Brain pericyte (primary cell): ENCODE results near the gene IMMT.

Source experiments
- DNase-seq: peaks from one replicate; pipeline ENCODE4 v3.0.0-alpha.2; 2012; ENCODE audit warnings: low read depth, low spot score

Gene IMMT

DNA sequence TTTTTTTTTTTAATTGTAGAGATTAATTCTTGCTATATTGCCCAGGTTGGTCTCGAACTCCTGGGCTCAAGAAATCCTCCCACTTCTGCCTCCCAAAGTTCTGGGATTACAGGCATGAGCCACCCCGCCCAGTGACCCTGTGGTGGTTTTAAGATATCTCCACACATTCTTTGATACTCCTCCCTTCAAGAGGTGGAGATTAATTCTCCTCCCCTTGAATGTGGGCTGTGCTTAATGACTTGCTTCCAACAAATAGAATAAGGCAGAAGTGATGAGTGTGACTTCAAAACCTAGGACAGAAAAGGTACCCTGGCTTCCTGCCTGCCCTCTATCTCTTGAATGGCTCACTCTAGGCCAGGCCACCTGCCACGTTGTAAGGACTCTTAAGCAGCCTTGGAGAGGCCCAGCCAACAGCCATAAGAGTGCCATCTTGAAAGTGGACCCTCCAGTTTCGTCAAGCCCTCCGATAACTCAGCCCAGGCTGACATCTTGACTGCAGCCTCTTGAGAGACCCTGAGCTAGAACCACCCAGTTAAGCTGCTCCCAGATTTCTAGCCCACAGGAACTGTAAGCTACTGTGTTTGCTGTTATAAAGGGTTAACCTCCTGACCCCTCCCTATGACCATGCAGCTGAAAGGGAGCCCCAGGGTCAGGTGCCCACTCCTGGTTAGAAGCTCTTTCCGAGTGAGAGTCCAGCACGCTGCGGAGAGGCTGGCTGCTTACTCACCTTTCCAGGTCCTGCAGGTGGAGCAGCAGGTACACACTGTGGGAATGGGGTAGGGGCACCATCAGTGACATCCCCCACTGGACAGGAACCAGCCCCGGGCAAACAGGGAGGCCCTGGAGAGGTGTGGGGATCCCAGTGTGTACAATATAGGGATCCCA lies 31.6 kb upstream of the IMMT start:
- DNase-seq = no peak

DNA sequence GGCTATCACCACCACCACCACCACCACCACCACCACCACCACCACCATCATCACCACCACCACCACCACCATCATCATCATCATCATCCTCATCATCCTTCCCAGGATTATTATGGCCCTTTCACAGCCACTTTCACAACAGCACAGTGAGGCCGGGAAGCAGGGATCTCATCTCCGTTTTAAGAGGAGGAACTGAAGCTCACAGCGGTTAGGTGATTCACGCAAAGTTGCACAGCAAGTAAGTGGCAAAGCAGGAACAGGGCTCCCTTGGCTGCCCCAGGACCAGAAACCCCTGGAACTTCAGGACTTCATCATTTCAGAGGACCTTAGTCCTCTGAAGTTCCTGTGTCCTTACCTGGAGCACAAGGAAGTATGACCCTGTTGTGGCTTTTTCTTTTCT lies 30.8 kb upstream of the IMMT start:
- DNase-seq = no peak

DNA sequence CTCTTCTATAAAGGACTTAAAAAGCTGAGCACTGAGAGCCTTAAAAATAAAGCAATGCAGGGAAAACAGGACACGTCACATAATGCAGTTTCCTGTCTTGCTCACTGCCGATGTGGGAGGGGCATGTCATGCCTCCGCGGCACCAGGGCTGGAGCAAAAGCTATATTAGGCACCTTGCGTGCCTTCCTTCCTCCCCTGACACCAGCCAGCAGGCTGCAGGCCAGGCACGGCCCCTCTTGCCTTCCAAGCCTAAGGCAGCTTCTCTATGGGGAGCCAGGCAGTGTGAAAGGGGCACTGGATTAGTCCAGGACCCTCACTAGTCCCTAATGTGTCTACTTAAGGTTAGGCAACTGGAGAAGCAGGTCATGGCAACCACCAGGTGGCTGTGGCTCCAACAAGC lies 30.3 kb upstream of the IMMT start:
- no peak for DNase-seq

DNA sequence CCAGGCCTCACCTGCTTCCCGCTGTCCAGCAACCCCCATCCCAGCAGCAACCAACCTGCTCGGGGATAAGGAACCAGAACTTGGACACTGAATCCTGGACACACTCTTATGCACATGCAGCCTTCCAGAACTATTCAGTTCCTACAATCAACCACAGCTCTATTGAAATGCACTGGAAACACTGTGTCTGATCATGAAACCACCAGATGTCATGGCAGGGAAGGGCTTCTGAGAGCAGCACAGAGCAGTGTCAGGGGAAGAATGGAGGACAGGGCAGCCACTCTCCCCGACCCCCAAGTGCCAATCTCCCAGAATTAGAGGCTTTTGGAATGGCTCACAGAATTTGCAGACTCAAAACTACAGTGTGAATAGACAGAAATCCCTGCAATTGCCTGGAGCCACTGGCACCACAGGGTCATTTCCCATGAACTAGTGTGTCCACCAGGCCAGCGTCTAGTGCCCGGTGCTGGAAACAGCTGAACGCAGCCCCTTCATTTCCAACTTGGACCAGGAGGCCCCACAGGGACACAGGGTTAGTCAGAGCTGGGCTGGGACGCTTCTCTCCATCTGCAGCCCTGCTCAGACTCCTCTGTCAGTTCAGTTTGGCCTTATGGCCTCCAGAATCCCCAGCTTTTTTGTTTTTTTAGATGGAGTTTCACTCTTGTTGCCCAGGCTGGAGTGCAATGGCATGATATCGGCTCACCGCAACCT lies 29.5 kb upstream of the IMMT start:
- no peak for DNase-seq

DNA sequence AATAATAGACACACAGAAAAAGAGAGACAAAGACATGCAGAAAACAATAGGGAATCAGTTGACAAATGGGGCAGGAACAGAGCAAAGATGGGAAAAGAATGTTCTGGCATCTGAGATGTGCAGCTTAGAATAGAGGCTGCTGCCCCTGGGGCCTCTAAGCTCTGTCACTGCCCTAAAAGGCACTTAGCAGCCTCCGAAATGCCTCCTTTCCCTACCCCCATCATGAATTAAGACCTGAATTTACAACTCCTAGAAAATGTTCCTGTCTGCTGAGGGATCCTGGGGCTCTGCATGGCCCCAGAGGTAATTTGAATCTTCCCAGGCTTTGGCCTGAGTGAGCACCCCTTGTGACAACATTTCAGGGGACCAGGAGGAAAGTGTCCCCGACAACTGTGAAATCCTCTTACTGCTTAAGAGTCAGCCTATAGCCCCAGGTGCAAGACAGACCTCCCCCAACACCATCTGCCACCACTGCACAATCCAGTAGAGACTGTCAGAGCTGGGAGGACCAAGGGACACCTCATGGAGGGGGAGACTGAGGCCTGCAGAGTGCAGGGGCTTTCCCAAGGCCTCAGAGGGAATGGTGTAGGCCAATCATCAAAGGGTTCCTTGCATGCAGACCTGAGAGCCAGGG lies 28.8 kb upstream of the IMMT start:
- no peak for DNase-seq

DNA sequence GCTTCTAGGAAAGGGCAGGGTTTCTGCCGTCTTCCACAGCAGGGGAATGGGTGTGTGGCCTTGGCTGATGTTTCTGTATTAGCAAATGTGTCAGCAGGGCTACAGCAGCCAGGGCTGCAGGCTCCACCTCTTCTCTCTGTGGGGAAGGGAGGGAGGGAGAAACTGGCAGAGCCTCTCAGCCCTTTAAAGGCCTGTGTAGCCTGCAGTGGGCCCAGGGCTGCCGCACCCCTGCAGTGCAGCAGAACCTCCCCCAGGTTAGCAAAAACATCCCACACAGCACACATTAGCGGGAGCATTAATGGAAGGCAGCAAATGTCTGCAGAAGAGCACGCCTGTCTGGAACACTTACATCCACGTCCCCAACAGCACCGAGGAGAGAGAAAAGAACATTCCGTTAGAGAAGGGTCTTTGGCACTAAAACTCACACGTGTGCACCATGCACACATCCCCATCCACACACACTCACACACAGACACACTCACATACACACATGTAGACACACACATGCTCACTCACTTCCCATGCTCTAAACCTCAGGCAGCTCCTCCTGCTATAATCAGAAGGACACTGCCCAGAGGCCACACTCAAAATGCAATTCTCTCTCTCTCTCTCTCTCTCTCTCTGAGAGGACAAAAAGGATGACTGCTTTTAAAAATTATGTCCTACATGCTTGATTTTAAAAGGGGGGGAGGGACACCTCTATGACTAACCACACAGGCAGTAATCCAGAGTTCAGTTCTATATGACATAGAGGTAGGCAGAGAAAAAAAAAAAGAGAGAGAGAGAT lies 28.1 kb upstream of the IMMT start:
- no peak for DNase-seq

DNA sequence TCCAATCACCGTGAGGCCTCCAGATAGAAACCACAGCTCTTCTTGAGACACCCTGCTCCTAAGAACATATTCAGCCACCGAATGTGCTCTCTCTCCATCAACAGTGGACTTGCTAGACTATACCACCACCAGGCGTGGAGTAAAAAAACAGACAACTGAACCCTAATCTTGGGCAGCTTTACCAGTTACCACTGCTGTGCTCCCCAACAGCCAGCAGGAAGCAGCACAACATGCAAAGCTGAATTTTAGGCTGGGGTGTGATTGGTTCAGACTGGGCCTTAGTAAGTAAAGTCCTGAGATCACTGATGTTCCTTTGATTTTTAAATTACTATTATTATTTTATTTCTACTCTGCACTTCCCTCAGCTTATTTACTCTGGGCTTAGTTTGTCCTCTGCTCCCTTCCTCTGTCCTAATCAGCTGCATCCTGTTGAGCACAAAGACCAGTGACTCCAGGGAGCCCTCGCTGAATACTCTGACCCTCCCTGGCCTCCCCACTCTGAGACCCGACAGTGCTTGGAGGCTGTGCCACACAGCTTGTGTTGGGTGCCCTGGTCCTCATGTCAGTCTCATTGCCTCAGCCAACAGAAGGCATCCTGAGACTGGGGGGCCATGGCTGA lies 25.9 kb upstream of the IMMT start:
- DNase-seq = no peak

DNA sequence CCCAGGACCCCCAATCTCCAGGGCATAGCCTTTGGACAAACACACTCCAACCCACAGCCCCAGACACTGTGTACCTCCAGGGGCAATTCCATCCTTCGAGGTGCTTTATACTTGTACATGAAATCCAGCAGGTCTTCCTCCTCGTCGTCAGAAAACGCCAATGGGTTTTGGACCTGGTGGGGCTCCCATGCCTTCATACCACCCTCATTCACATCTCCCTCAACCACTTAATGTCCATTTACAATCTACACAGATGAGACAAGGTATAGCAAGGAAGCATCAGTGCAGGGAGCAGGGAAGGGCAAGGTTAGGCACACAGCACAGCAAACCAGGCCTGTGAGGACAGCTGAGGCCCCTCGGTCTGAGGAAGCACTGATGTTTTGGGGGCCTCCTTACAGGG lies 24.6 kb upstream of the IMMT start:
- DNase-seq = no peak

DNA sequence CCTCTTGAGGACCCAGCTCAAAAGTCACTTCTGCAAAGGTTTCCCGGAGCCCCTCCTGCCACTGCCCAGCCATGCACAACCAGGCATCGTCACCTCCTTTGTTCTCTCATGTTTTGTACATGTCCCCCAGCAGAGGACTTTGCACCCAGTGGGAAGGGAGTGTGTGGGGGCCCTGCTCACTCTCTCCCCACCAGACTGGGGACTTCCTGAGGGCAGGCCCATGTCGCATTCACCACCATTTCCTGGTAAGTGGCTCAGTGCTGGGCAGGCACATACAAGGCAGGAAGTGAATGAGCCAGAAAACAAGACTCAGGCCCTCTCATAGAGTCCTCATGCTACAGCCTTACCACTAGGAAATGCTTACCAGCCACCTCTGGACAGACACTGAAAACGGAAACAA lies 22.9 kb upstream of the IMMT start:
- DNase-seq = no peak

DNA sequence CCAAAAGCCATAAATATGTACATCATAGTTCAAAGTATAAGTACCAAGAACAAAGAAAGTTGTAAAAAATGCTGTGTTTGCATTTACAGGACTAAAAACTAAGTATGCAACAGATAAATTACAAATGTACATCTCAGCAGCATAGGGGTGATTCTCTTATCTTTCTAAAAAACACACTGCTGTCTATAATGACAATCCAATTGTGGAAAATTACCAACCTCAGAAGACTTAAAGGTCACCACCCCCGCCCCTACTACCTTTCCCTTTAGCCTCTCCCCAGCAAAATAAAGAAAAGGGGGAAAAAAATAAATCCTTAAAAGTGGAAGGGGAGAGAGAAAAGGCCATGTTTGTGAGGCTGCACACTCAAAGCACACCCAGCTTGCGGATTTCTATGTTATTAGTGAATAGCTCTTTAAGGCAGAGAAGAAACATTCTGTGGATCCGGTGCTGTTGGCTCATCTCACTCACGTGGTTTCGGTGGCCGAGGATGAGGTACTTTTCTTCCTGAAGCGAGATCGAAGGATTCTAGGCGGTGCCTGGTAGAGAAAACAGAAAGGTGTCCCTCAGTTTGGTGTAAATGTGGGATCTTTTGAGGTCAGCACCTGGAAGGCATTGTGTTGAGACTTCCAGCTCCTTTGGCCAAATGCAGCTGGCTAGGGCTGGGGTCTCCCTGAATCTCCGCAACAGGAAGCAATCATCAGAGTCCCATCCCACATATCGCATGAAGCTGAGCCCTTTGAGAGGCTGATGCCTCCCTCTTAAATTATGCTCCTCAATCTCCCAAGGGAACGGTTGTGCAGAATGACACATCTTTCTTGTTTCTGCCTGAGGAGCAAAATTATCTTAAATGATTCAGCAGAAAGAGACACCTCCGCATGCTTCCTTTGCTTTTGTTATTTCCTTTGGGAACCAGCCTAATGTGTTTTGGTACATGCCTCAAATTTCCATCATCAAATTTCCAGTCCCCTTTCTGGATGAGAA lies 21.6 kb upstream of the IMMT start:
- no peak for DNase-seq

DNA sequence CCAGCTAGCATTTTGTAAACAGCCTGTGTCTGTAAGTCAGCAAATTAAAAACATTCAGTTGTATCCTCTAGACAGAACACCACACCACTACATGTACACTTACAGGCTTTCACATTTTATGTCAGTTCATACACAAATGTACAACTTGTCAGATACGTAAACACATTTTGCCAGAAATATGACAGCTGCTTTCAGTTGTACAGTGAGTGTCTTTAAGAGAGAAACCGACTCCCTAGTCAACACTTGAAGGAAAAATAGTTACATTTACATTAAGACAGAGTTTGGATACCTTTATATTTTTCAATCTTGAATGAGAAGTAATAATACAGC lies 19.2 kb upstream of the IMMT start:
- DNase-seq = no peak

DNA sequence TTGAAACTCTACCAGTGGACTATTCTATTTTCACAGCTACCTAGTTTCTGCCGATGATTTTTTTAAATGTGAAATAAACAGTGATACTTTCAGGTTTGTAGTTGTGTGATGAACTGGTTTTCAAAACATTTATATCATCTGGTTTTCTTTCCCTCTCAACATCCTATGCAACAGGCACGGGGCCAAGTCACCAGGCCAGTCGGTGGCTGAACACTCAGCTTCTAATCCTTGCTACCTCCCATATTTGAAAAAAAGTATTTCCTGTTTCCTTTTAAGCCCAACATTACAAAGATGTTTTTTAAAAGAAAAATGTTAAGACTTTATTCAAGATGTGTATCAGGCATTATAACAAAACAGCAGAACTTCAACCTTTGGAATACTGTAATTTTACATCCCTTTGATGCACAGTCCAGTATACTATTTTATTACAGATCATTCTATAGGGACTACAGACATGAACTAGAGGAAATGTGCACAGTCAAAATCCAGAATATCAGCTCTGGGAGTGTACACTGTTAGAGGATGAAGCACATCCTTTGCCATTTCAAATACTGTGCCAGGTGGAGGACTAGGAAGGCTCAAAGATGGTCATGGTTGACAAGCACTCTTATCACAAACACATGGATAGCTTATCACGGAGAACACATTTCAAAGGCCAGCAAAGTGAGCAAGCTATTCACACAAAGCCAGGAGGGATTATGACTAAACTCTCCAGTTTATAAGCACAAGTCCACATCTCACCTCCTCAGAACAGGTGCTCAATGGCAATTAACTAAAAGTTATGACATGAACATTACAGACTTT lies 18.6 kb upstream of the IMMT start:
- no peak for DNase-seq

DNA sequence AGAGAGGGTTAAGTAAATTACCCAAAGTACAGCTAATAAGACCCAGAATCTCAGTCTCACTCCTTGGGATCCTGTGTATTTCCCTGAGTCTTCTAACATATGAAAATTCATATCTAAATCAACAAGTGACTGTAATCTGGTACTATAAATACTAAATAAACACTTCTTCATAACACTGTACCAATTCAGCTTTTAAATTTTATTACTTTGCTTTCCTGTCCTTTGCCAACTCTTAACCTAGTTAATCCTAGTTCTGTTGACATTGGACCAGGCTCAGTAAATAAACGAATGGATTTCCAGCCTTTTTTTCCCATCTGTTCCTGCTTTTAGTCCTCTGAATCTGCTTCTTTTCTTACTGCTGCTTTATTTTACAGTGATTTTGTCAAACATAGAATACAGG lies 17.8 kb upstream of the IMMT start:
- DNase-seq = no peak

DNA sequence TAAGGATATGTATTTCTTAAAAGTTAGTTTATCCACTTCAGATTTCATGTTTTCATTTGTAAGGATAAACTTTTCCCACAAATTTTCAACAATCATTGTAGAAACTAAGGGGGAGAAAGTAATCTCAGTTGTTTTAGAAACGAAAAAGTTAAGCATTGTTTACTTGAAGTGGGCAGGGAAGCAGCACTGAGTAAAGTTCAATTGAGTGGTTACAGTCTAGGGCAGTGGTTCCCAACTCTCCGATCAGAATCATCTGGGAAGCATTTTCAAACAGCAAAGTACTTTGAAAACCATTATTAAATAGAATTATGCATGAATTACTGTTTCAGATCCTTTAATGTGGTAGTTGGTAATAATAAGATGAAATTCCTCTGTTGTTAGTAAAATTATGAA lies 16.5 kb upstream of the IMMT start:
- no peak for DNase-seq

DNA sequence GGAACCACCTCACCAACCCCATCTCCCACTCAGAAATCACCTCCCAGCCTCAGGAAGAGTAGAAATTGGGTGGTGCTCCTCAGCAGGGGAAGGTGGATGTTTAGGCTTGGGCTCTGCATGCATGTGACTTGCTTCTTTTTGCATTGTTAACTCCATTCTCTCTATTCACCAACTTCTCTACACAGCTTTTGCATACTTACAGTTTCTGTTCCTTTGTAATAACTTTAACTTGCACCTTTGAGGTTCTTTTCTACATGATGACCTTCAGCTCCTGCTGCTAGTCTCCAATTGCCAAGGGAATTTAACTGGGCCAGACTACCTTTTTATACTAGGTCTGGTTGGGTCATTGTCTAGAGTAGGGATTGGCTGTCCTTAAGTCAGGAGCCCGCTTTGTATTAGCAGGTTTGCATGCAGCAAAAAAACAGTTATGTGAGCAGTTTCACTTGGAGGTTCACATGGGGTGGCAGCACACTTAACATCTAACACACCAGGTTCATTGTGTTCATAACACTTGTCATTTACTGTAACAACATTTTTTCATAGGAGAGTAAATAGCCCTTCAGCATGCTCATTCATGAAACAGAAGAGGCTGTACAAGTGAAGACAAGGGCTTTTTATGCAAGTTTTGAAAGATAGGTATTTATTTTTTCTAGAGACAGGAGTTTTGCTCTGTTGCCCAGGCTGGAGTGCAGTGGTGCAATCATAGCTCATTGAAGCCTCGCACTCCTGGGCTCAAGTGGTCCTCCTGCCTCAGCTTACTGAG lies 16.0 kb upstream of the IMMT start:
- no peak for DNase-seq

DNA sequence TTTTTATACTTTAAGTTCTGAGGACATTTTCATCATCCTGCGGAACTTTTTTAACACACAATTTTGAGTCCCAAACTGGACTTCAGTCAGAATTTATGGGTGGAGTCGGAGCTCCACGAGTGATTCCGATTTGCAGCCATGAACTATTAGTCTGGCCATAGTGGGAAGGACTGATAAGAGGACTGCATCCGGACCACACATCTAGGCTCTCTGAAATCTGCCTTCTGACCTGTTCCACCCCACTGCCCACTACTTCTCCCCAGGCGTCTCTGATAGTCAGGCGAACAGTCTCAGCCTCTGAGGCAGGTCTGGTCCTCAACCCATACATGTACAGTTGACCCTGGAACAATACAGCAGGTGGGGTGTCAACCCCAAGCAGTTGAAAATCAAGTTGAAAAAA lies 9.2 kb upstream of the IMMT start:
- DNase-seq = no peak

DNA sequence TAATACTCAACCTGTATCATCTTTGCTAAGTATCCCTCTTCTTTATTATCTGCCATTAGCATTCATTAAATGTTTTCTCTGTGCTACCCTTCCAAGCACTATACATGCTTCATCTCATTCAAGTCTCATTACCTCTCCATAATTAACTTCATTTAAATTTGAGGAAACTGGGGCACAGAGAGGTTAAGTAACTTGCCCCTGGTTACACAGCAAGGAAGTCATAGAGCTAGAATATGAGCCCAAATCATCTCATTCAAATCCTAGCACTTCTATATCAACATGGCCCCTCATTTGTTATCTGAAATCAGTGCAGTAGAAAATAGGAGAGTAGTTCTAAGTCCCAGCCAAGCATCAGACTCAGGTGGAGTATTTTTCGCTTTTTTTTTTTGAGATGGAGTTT lies 8.4 kb upstream of the IMMT start:
- DNase-seq = no peak

DNA sequence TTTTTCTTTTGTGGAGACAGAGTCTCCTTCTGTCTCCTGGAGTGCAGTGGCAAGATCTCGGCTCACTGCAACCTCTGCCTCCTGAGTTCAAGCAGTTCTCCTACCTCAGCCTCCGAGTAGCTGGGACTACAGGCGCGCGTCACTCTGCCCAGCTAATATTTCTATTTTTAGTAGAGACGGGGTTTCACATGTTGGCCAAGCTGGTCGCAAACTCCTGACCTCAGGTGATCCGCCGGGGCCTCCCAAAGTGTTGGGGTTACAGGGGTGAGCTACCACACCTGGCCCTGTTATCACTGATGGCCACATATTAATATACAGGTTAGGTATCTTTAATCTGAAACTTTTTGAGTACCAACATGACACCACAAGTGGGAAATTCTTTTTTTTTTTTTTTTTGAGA lies 7.4 kb upstream of the IMMT start:
- no peak for DNase-seq

DNA sequence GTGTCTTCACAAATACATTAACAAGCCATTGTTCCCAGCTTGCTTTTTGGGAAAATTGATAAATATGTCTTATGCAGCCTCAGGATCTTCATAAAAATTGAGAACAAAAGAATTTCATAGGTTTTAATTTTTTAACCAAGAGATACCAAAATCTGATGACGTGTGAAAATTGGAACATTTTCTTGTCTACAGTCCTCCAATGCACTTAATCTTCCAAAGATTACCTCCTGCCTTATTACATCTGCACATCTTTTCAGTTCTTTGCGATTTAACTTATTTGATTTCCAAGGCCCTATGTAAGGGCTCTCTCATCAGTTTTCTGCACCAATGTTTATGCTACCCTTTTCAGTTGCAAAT lies 7.1 kb upstream of the IMMT start:
- DNase-seq = no peak
